K562 (cell line): ENCODE results near the gene FXYD3. TPM values are rescaled to one million over a fixed set of nuclear protein-coding genes. Genes with fewer than 3 reads are reported as not detected.

Experiments
- ARHGAP35 ChIP-seq: fragments of 450-650 bp; IDR thresholded peaks from 2 replicates; pipeline ENCODE4 v1.6.1; 2018; ENCODE audit not compliant: partially characterized antibody
- ARID1B ChIP-seq: fragments of 450-650 bp; IDR thresholded peaks from 2 replicates; pipeline ENCODE4 v1.6.1; 2016; ENCODE audit warnings: antibody characterized with exemption, mild to moderate bottlenecking, inconsistent platforms
- ASH1L ChIP-seq: fragments of 450-650 bp; IDR thresholded peaks from 2 replicates; pipeline ENCODE4 v1.6.1; 2018; ENCODE audit warnings: borderline replicate concordance, mild to moderate bottlenecking, low read depth; ENCODE audit not compliant: partially characterized antibody
- BCOR ChIP-seq: fragments of 450-650 bp; IDR thresholded peaks from 2 replicates; pipeline ENCODE4 v1.6.1; 2016
- CBX2 ChIP-seq: fragments of 200-600 bp; sonication (generic); IDR thresholded peaks from one replicate; pipeline ENCODE4 v1.6.1; 2012; ENCODE audit warnings: mild to moderate bottlenecking, low read length, inconsistent platforms; ENCODE audit not compliant: insufficient read depth, poor library complexity, severe bottlenecking
- CXXC5 ChIP-seq: fragments of 250-450 bp; sonication (Bioruptor Pico); IDR thresholded peaks from 2 replicates; pipeline ENCODE4 v1.8.0; 2022; ENCODE audit warnings: inconsistent platforms, mild to moderate bottlenecking, moderate library complexity
- HDAC2 ChIP-seq: fragments of 450-650 bp; IDR thresholded peaks from 2 replicates; pipeline ENCODE4 v1.6.1; 2016; ENCODE audit warnings: mild to moderate bottlenecking
- KHSRP ChIP-seq: fragments of 450-650 bp; IDR thresholded peaks from 2 replicates; pipeline ENCODE4 v1.6.1; 2017
- MTA3 ChIP-seq: fragments of 450-650 bp; formaldehyde crosslinking; IDR thresholded peaks from 2 replicates; pipeline ENCODE4 v1.6.1; 2017; ENCODE audit warnings: mild to moderate bottlenecking, borderline replicate concordance
- NFE2L1 ChIP-seq: fragments of 450-650 bp; IDR thresholded peaks from 2 replicates; pipeline ENCODE4 v1.6.1; 2016; ENCODE audit warnings: missing genetic modification characterization, low read depth, mild to moderate bottlenecking, missing compliant biosample characterization, moderate library complexity, borderline replicate concordance
- PCBP2 ChIP-seq: fragments of 200-400 bp; formaldehyde crosslinking; IDR thresholded peaks from 2 replicates; pipeline ENCODE4 v1.6.1; 2018; ENCODE audit warnings: low read length, low read depth, mild to moderate bottlenecking, moderate library complexity; ENCODE audit not compliant: poor library complexity, severe bottlenecking
- PURB ChIP-seq: sonication (generic); formaldehyde crosslinking; IDR thresholded peaks from 2 replicates; pipeline ENCODE4 v1.9.0; 2021; ENCODE audit warnings: low read depth, mild to moderate bottlenecking, missing genetic modification reagents
- TAL1 ChIP-seq: fragments of 450-650 bp; IDR thresholded peaks from 2 replicates; pipeline ENCODE4 v1.6.1; 2016; ENCODE audit warnings: mild to moderate bottlenecking
- ZFP30 ChIP-seq: fragments of 250-450 bp; sonication (Bioruptor Pico); IDR thresholded peaks from 2 replicates; pipeline ENCODE4 v1.8.0; 2022; ENCODE audit warnings: moderate library complexity, mild to moderate bottlenecking, inconsistent platforms, borderline replicate concordance
- ZNF12 ChIP-seq: sonication (generic); formaldehyde crosslinking; IDR thresholded peaks from 2 replicates; pipeline ENCODE4 v1.4.0; 2020; ENCODE audit warnings: mild to moderate bottlenecking, missing genetic modification reagents
- ZNF316 ChIP-seq: fragments of 450-650 bp; IDR thresholded peaks from 2 replicates; pipeline ENCODE4 v1.6.1; 2016
- ZNF408 ChIP-seq: fragments of 250-450 bp; sonication (Bioruptor Pico); IDR thresholded peaks from 2 replicates; pipeline ENCODE4 v1.4.0; 2020; ENCODE audit warnings: low read depth, mild to moderate bottlenecking, moderate library complexity
- ZSCAN29 ChIP-seq: fragments of 450-650 bp; IDR thresholded peaks from 2 replicates; pipeline ENCODE4 v1.6.1; 2017
- polyA plus RNA-seq, 8 experiments: library from polyadenylated mRNA; depleted of rRNA in 4 of 8; stranded (reverse) in 5 of 8; unstranded in 3 of 8; fragments of >200 nt; fragmentation: Nextera tagmentation in 2 of 8; fragmentation: Illumina TruSeq in 1 of 8; extraction: Ambion mirVana in 2 of 8; extraction: Trizol in 1 of 8; gene quantifications; 2 replicates each; pipeline versions ENCODE4 v1.2.1 to v1.2.3, GENCODE V29; 2011 to 2014; ENCODE audit warnings: inconsistent platforms in 1 of 8, missing spikeins in 1 of 8
- total RNA-seq, 7 experiments: library from RNA; depleted of rRNA in 6 of 7; stranded (reverse); fragments of >200 nt in 6 of 7; fragmentation: Illumina TruSeq in 2 of 7; extraction: Trizol in 2 of 7; gene quantifications; 2 replicates each; pipeline versions ENCODE4 v1.2.1 to v1.2.3, GENCODE V29; 2011 to 2021; ENCODE audit warnings: low replicate concordance in 1 of 7
- TF ChIP-seq, protein P1 (sequence below): fragments of 450-650 bp; IDR thresholded peaks from 2 replicates; pipeline ENCODE4 v1.6.1; 2016; ENCODE audit warnings: mild to moderate bottlenecking
- TF ChIP-seq, protein P2 (sequence below): fragments of 450-650 bp; IDR thresholded peaks from 2 replicates; pipeline ENCODE4 v1.6.1; 2016; ENCODE audit warnings: antibody characterized with exemption
- TF ChIP-seq, protein P3 (sequence below): fragments of 450-650 bp; IDR thresholded peaks from 2 replicates; pipeline ENCODE4 v1.7.1; 2018; ENCODE audit warnings: mild to moderate bottlenecking, low read depth; ENCODE audit not compliant: partially characterized antibody
- TF ChIP-seq, protein P4 (sequence below): sonication (generic); formaldehyde crosslinking; IDR thresholded peaks from 2 replicates; pipeline ENCODE4 v1.9.0; 2022; ENCODE audit warnings: mild to moderate bottlenecking, missing genetic modification reagents

FXYD3 gene
- total and polyA plus RNA-seq, 9 of the 15 experiments (the other 6 are each of a cell fraction or from before 2014, with no cell fraction given), result 0.24 TPM; not detected in 8

DNA sequence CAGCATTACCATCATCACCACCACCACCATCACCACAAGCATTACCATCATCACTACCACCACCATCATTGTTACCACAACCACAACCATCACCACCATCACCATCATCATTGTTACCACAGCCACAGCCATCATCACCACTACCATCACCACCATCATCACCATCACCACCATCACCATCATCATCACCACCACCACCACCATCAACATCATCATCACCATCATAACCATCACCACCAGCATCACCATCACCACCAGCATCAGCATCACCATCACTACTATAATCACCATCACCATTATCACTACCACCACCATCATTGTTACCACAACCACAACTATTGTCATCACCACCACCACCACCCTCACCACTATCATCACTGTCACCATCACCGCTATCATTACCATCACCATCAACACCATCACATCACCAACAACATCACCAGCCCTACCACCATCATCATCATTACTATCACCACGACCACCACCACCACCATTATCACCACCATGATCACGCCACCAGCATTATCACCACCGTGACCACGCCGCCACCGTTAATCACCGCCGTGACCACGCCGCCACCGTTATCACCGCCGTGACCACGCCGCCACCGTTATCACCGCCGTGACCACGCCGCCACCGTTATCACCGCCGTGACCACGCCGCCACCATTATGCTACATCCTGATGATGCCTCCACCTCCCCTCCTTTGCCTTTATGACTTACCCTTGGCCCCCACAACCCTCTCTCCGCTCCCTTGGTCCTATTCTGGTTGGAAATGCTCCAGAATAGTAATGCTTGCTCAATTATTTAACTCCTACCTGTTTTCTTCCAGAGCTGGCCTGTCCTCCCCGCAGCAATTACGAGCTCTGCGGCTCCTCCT, 10.0 kb upstream of the FXYD3 start (continued):
- TF ChIP-seq BCOR (0 out of 2 replicates have a peak, but pooled peaks have one; percentile 22), ARID1B (peak; percentile 35), HDAC2 (peak; percentile 54), NFE2L1 (tag) (no peak), CXXC5 (CRISPR knock-in tag) (0 out of 2 replicates have a peak, but pooled peaks have one; percentile 14), PCBP2 (no peak), ARHGAP35 (peak; percentile 38), ASH1L (no peak), CBX2 (no peak), ZNF408 (CRISPR knock-in tag) (no peak), ZSCAN29 (no peak), MTA3 (no peak), KHSRP (peak; percentile 15; the same call in 1 of the 2 replicates), ZNF316 (peak; percentile 25; the same call in 1 of the 2 replicates), ZNF12 (peak; percentile 16; the same call in 1 of the 2 replicates), TAL1 (0 out of 2 replicates have a peak, but pooled peaks have one; percentile 4), ZFP30 (CRISPR knock-in tag) (no peak), PURB (no peak)
- TF ChIP-seq, protein P1, sequence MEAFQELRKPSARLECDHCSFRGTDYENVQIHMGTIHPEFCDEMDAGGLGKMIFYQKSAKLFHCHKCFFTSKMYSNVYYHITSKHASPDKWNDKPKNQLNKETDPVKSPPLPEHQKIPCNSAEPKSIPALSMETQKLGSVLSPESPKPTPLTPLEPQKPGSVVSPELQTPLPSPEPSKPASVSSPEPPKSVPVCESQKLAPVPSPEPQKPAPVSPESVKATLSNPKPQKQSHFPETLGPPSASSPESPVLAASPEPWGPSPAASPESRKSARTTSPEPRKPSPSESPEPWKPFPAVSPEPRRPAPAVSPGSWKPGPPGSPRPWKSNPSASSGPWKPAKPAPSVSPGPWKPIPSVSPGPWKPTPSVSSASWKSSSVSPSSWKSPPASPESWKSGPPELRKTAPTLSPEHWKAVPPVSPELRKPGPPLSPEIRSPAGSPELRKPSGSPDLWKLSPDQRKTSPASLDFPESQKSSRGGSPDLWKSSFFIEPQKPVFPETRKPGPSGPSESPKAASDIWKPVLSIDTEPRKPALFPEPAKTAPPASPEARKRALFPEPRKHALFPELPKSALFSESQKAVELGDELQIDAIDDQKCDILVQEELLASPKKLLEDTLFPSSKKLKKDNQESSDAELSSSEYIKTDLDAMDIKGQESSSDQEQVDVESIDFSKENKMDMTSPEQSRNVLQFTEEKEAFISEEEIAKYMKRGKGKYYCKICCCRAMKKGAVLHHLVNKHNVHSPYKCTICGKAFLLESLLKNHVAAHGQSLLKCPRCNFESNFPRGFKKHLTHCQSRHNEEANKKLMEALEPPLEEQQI, result no peak
- TF ChIP-seq, protein P2, sequence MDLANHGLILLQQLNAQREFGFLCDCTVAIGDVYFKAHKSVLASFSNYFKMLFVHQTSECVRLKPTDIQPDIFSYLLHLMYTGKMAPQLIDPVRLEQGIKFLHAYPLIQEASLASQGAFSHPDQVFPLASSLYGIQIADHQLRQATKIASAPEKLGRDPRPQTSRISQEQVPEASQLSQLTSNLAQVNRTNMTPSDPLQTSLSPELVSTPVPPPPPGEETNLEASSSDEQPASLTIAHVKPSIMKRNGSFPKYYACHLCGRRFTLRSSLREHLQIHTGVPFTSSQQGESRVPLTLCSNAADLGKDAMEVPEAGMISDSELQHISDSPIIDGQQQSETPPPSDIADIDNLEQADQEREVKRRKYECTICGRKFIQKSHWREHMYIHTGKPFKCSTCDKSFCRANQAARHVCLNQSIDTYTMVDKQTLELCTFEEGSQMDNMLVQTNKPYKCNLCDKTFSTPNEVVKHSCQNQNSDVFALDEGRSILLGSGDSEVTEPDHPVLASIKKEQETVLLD, result peak; percentile 58
- TF ChIP-seq, protein P3, sequence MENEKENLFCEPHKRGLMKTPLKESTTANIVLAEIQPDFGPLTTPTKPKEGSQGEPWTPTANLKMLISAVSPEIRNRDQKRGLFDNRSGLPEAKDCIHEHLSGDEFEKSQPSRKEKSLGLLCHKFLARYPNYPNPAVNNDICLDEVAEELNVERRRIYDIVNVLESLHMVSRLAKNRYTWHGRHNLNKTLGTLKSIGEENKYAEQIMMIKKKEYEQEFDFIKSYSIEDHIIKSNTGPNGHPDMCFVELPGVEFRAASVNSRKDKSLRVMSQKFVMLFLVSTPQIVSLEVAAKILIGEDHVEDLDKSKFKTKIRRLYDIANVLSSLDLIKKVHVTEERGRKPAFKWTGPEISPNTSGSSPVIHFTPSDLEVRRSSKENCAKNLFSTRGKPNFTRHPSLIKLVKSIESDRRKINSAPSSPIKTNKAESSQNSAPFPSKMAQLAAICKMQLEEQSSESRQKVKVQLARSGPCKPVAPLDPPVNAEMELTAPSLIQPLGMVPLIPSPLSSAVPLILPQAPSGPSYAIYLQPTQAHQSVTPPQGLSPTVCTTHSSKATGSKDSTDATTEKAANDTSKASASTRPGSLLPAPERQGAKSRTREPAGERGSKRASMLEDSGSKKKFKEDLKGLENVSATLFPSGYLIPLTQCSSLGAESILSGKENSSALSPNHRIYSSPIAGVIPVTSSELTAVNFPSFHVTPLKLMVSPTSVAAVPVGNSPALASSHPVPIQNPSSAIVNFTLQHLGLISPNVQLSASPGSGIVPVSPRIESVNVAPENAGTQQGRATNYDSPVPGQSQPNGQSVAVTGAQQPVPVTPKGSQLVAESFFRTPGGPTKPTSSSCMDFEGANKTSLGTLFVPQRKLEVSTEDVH, result no peak
- TF ChIP-seq, protein P4, sequence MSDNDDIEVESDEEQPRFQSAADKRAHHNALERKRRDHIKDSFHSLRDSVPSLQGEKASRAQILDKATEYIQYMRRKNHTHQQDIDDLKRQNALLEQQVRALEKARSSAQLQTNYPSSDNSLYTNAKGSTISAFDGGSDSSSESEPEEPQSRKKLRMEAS (CRISPR knock-in tag), result peak; percentile 10; the same call in 1 of the 2 replicates
